Measurements from ENCODE around the gene TMEM187. TPM values are rescaled to one million over a fixed set of nuclear protein-coding genes. Genes with fewer than 3 reads are reported as not detected.
A peak's percentile ranks its signal among the peaks of the same experiment; 100 is the strongest.

The TMEM187 gene
- polyA plus RNA-seq, 2 of the 4 experiments (the other 2 are of a cell fraction): 7.8 to 10.6 TPM

DNA sequence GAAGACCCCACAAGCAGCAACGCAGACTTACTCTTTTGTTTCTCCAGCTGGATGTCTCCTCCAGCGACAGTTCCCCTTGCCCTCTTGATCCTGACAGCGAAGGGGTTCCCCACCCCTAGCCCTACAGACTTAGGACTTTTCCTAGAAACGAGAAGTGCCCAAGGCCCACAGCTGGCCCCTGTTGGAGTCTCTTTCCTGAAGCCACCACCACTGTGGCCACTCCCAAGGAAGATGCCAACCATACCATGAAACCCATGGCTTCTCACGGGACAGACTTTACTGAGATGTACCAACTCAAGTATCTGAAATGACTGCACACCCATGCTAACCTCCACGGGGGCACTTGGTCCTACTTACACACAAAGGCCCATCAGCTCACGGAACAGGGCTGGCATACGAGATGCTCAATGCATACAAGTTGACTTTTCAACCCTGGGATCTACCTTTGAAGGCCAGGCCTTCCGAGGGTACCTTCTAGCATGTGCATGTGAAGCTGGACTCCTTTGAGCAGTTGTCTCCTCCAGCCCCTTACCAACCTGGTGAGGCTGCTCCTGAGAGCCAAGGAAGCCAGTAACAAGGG, 48.1 kb downstream of the TMEM187 start:
- Histone ChIP-seq H3K27ac (peak overlapping the region; percentile 99), H3K4me3 (peak overlapping the region; percentile 63), H3K4me1 (peaks cover 17% of the 10 kb centered on the region), H3K9me3 (no peaks in the 10 kb centered on the region), H3K4me2 (peak overlapping the region; percentile 81)
- TF ChIP-seq ESRRA (IDR thresholded peaks at IDR 0.05; ENCODE audit: borderline replicate concordance, low read length) (no peak), NFE2L2 (conservative IDR thresholded peaks at IDR 0.05; ENCODE audit: low read length) (no peak), JUNB (IDR thresholded peaks at IDR 0.05) (no peak), CEBPB (IDR thresholded peaks at IDR 0.05) (no peak), CBX2 (IDR thresholded peaks at IDR 0.05; ENCODE audit: borderline replicate concordance, low read depth) (no peak), ZC3H11A (IDR thresholded peaks at IDR 0.05) (no peak), POLR2AphosphoS2 (conservative IDR thresholded peaks at IDR 0.05; ENCODE audit: low read length) (no peak), POLR2A (IDR thresholded peaks at IDR 0.05; ENCODE audit: low read length) (no peak), RCOR1 (IDR thresholded peaks at IDR 0.05; ENCODE audit: low read depth, low read length) (no peak), HOXB13 (CRISPR knock-in tag; IDR thresholded peaks at IDR 0.05; ENCODE audit: low read depth) (no peak), RNF2 (IDR thresholded peaks at IDR 0.05; ENCODE audit: borderline replicate concordance, low read depth) (no peak), EHF (CRISPR knock-in tag; IDR thresholded peaks at IDR 0.05) (no peak), KDM1A (IDR thresholded peaks at IDR 0.05; ENCODE audit: low read depth) (no peak)
- TF ChIP-seq, protein P1, sequence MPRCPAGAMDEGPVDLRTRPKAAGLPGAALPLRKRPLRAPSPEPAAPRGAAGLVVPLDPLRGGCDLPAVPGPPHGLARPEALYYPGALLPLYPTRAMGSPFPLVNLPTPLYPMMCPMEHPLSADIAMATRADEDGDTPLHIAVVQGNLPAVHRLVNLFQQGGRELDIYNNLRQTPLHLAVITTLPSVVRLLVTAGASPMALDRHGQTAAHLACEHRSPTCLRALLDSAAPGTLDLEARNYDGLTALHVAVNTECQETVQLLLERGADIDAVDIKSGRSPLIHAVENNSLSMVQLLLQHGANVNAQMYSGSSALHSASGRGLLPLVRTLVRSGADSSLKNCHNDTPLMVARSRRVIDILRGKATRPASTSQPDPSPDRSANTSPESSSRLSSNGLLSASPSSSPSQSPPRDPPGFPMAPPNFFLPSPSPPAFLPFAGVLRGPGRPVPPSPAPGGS (IDR thresholded peaks at IDR 0.05): no peak
- TF ChIP-seq, protein P2, sequence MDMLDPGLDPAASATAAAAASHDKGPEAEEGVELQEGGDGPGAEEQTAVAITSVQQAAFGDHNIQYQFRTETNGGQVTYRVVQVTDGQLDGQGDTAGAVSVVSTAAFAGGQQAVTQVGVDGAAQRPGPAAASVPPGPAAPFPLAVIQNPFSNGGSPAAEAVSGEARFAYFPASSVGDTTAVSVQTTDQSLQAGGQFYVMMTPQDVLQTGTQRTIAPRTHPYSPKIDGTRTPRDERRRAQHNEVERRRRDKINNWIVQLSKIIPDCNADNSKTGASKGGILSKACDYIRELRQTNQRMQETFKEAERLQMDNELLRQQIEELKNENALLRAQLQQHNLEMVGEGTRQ (IDR thresholded peaks at IDR 0.05): no peak
- TF ChIP-seq, protein P3, sequence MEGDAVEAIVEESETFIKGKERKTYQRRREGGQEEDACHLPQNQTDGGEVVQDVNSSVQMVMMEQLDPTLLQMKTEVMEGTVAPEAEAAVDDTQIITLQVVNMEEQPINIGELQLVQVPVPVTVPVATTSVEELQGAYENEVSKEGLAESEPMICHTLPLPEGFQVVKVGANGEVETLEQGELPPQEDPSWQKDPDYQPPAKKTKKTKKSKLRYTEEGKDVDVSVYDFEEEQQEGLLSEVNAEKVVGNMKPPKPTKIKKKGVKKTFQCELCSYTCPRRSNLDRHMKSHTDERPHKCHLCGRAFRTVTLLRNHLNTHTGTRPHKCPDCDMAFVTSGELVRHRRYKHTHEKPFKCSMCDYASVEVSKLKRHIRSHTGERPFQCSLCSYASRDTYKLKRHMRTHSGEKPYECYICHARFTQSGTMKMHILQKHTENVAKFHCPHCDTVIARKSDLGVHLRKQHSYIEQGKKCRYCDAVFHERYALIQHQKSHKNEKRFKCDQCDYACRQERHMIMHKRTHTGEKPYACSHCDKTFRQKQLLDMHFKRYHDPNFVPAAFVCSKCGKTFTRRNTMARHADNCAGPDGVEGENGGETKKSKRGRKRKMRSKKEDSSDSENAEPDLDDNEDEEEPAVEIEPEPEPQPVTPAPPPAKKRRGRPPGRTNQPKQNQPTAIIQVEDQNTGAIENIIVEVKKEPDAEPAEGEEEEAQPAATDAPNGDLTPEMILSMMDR (IDR thresholded peaks at IDR 0.05): no peak
- DNase-seq (ENCODE audit: low read depth in 1 of 2, low spot score in 1 of 2): peak in 1 of 2 experiments; percentile 16
- POLR2A ChIA-PET: interaction anchor here (0.6 to 1.9 kb wide), 3 partner anchors 20 to 98 kb away, joined by 3 to 11 read pairs (median 3); no protein-coding TSS in a partner anchor
- CTCF ChIA-PET: interaction anchor here (0.6 to 3.0 kb wide), 5 partner anchors 9 to 296 kb away, joined by 3 to 13 read pairs (median 5); no protein-coding TSS in a partner anchor
- WGBS (ENCODE audit: missing lambda C conversion rate): 54% methylated on average over 8 of the region's 9 CpGs
- FAIRE-seq: peak; percentile 79
- peak; percentile 4 to 7; a peak in 3 of 6 replicates for ATAC-seq

DNA sequence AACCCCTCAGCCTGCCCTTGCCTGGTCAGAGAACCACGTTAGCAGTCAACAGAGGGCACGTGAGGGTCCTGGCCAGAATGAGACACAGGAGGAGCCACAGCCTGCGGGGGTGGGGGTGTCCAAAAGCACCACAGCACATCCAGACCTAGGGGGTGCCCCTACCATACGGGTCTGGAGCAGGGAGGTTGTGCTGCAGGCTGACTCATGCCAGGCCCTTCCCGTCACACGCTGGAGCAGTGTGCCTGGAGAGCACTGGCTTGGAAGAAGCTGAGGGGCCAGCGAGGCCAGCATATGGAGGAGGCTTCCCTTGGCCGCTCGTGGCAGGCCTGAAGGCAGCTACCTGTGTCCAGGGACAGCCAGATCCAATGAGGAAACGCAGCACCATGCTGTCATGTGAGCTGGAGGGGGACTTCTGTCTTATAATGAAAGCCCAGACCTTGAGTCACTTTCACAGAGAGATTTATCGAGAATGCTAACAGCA, 48.6 kb downstream of the TMEM187 start:
- no peak for DNase-seq (ENCODE audit: low read depth in 1 of 2, low spot score in 1 of 2)
- H3K4me2 ChIP-seq: peak overlapping the region; percentile 81
- 91% methylated on average over 5 of the region's 11 CpGs for WGBS (ENCODE audit: missing lambda C conversion rate)
- H3K9me3 ChIP-seq: no peaks in the 10 kb centered on the region
- no peak for TF ChIP-seq CEBPB (IDR thresholded peaks at IDR 0.05)
- TF ChIP-seq, protein P4, sequence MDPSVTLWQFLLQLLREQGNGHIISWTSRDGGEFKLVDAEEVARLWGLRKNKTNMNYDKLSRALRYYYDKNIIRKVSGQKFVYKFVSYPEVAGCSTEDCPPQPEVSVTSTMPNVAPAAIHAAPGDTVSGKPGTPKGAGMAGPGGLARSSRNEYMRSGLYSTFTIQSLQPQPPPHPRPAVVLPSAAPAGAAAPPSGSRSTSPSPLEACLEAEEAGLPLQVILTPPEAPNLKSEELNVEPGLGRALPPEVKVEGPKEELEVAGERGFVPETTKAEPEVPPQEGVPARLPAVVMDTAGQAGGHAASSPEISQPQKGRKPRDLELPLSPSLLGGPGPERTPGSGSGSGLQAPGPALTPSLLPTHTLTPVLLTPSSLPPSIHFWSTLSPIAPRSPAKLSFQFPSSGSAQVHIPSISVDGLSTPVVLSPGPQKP (IDR thresholded peaks at IDR 0.05; ENCODE audit: low read depth, low read length): no peak
- no peak for TF ChIP-seq FOSB (CRISPR knock-in tag; IDR thresholded peaks at IDR 0.05)
- TF ChIP-seq POLR2A (IDR thresholded peaks at IDR 0.05; ENCODE audit: low read length): no peak
- TF ChIP-seq TFCP2L1 (CRISPR knock-in tag; IDR thresholded peaks at IDR 0.05): no peak
- TF ChIP-seq POLR2AphosphoS2 (conservative IDR thresholded peaks at IDR 0.05; ENCODE audit: low read length): no peak
- TF ChIP-seq RCOR1 (IDR thresholded peaks at IDR 0.05; ENCODE audit: low read depth, low read length): no peak
- TF ChIP-seq RAD21 (conservative IDR thresholded peaks at IDR 0.05 in 1 of 2, IDR thresholded peaks at IDR 0.05 in 1 of 2): no peak
- TF ChIP-seq, protein P5, sequence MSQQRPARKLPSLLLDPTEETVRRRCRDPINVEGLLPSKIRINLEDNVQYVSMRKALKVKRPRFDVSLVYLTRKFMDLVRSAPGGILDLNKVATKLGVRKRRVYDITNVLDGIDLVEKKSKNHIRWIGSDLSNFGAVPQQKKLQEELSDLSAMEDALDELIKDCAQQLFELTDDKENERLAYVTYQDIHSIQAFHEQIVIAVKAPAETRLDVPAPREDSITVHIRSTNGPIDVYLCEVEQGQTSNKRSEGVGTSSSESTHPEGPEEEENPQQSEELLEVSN (IDR thresholded peaks at IDR 0.05; ENCODE audit: borderline replicate concordance, low read depth): no peak
- TF ChIP-seq PHF8 (IDR thresholded peaks at IDR 0.05; ENCODE audit: borderline replicate concordance, low read depth): no peak
- TF ChIP-seq, protein P3 (IDR thresholded peaks at IDR 0.05): no peak
- no peak for TF ChIP-seq ZC3H11A (IDR thresholded peaks at IDR 0.05)
- TF ChIP-seq, protein P6, sequence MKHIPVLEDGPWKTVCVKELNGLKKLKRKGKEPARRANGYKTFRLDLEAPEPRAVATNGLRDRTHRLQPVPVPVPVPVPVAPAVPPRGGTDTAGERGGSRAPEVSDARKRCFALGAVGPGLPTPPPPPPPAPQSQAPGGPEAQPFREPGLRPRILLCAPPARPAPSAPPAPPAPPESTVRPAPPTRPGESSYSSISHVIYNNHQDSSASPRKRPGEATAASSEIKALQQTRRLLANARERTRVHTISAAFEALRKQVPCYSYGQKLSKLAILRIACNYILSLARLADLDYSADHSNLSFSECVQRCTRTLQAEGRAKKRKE (CRISPR knock-in tag; IDR thresholded peaks at IDR 0.05; ENCODE audit: low read depth): no peak
- no peak for TF ChIP-seq KDM1A (IDR thresholded peaks at IDR 0.05; ENCODE audit: low read depth)
- CTCF ChIA-PET: interaction anchor here (0.8 to 3.0 kb wide), 5 partner anchors 9 to 122 kb away, joined by 3 to 13 read pairs (median 5); no protein-coding TSS in a partner anchor
- H3K27ac ChIP-seq: peak overlapping the region; percentile 99
- H3K4me1 ChIP-seq: peaks cover 17% of the 10 kb centered on the region
- H3K4me3 ChIP-seq: peak overlapping the region; percentile 63; the same call in 1 of the 3 replicates
- ATAC-seq: peak in 1 of 2 experiments; percentile 7; a peak in 3 of 6 replicates
- no peak for FAIRE-seq
- POLR2A ChIA-PET: interaction anchor here (1.2 to 1.9 kb wide), 2 partner anchors 19 to 25 kb away, joined by 3 to 11 read pairs; no protein-coding TSS in a partner anchor

All from A549 (cell line).